SW480 (cell line): ENCODE data around the gene CLEC2A.
A peak's percentile ranks its signal among the peaks of the same experiment; 100 is the strongest.

Experiments
- DNase-seq: peaks from one replicate; pipeline ENCODE4 v3.0.0-alpha.2; 2016; ENCODE audit warnings: low spot score

CLEC2A gene

DNA sequence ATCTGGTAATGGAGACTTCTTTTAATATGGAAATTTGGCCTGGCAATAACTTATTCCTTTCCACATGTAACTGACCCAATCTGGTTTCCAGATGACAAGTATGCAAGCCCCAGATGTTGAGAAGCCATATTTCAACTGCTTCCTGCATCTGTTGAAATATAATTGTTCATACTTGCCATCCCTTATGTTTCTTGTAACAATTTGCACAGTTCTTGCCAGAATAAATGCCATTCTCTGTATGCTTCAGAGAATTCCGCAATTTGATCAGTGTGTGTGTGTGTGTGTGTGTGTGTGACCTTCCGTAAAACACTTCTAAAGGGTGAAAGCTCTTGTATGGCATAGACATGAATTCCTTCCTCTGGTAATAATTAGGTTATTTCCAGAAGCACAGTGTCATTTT is 1.8 kb upstream of the CLEC2A start:
- DNase-seq: no peak

DNA sequence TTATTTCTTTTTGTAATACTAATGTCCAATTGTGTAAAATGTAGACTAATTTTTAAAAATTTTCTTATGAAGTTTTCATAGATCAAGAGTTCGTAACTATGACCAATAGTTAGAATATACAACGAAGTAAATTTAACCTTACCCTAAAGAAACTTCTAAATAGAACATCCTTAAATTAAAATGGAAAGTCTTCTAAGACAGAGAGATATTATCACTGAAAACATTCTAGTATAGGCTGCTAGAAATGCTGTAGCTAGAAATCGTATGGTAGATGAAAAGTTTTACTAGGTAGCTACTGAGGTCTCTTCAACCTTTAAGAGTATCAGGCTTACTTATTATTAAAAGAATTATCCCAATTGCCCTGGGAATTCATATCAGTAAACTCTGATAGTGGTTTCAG is 925 bp downstream of the CLEC2A start:
- DNase-seq: no peak

DNA sequence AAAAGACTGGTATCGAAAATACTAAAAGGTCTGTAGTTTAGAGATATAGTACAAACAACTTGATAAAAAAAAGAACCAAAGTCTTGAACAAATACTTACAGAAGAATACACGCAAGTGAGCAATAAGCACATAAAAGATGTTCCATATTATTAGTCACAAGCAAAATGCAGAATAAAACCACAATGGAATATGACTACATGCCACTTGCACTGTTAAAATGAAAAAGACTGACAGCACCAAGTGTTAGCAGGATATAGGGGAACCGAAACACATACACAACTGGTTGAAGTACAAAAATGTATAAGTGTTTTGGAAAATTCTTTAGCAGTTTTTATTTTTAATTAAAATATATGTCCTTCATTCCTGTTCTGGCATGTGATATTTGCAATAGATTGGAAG is 3.6 kb downstream of the CLEC2A start:
- DNase-seq: no peak

DNA sequence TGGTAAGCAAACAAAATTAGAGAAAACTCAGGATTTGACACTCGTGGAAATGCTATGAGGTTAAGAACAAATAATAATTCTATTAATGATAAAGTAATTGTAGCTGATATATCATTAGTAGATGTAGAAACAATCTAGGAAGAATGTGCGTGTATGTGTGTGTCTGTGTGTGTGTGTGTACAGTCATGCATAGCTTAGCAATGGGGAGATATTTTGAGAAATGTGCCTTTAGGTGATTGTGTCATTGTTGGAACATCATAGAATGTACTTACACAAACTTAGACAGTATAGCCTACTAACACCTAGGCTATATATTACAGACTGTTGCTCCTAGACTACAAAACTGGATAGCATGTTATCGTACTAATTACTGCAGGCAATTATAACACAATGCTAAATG is 5.3 kb downstream of the CLEC2A start:
- no peak for DNase-seq

DNA sequence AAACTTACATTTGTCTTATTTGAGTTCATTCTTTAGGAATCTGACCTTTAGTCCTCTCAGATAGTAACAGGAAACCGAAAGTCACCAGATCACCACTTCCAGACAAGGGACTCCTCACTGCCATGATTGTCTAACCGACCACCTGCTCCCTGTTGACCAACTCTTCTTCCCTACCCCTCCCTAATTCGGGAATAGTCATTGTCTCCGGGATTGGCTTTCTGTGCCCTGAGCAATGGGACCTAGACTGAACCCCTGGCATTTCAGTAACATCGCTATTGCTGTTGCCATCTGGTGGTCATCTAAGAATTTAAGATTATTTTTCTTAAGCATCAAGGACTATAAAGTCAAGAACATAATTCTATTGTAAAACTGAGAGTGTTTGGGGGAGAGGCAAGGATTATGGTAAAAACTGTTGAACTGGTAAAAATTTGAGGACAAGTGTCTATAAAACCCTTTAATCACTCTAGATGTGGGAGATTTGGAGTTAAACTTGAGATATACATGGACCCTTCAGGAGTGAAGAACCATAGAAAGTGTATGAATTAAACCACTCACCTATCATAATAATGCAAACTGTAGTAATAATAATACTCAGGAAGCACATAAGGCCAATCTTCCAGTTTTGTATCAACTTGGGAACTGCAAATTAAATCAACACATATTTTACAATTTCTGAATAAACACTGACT is 6.3 kb downstream of the CLEC2A start:
- DNase-seq: peak; percentile 64

DNA sequence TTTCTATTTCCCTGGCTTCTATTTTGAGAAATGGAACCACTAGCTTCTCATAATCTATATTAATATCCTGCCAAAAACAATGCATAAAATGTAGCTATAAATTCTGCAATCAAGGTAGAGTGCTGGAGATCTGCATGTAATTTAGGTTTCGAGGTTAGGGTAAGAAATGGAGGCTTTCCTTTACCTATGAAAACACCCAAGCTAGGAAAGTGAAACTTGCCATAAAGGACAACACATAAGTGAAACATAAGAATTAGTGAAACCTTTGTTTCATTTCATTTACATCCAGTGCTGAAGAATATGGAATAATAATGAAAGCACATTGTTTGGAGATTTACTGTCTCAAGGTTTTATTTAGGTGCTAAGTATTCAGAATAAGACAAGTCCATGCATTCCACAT is 9.7 kb downstream of the CLEC2A start:
- DNase-seq: no peak

DNA sequence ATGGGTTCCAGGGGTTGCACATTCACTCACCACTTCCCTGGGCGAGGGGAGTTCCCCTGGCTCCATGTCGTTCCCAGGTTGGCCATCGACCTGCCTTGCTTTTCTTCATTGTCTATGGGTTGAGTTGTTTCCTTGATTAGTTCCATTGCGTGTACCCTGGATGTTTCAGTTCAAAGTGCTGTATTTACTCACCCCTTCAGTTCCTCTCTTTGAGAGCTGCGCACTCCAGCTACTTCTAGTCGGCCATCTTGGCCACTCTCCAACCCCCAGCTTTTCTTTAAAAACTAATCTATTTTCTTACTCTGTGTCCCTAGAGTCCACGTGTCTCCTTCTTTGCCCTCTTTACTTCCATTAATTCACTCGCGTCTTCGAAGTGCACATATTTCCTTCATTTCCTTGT is 11.7 kb downstream of the CLEC2A start:
- no peak for DNase-seq

DNA sequence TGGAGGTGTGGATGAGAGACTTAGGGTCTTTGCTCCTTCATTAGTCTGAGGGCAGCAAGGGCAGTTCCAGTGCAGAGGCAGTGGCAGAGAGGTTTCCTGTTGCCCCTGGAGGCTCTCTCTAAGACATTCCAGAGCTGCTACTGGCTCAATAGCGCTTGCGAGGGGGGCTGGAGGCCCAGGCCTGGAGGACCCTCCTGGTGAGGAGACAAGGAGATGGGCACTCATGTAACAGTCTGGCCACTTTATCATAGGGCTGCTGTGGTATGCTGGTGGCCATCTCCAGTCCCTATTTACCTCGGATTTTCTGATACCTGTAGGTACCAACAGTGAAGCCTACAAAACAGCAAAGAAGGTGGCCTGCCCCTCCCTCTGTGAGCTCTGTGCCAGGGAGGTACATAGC is 12.7 kb downstream of the CLEC2A start:
- DNase-seq: no peak

DNA sequence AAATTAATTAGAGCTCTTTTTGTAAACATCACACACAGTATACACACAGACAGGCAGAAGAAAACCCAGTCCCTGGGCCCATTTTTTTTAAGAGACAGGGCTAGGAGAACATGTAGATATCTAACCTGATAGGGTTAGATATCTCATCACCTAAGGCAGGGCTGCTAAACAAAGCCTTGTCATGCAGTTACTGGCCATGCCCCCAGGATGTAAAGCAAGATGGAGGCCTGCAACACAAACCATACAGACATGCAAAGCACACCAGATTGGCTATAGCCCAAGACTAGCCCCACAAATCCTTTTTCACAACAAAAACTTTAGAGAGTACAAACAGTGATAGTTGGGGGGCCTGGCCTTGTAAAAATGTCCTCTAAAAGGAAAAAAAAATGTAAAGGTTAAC is 20.5 kb downstream of the CLEC2A start:
- DNase-seq: no peak

DNA sequence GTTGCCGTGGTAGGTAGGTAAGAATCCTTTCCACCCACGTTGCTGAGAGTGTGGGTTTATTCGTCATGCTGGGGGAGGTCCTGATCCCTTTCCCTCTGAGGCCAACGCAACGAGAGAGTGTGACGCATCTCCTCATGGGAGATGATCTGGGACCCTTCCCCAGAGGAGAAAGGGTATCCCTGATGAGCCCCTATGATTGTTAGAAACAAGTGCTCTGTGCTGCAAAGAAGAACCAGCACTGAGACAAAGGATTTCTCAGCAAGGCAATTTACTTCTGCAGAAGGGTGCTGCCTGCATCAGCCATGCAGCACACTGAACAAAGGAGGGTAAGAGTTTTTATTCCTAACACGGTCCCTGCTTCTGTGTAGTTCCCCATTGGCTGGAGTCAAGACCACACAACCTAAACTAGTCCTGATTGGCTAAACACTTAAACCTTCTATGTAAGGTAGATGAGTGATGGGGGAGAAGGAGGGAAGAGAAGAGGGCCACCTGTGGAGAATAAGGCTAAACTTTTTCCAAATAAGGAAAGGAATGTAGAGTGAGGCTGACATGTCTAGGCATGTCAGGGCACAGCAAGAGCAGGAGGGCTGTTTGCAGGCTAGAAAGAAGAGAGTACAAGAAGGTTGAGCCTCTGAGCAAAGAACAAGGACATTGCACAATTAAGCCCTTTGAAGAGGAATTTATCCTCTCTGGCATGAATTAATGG is 21.3 kb downstream of the CLEC2A start:
- DNase-seq: no peak

DNA sequence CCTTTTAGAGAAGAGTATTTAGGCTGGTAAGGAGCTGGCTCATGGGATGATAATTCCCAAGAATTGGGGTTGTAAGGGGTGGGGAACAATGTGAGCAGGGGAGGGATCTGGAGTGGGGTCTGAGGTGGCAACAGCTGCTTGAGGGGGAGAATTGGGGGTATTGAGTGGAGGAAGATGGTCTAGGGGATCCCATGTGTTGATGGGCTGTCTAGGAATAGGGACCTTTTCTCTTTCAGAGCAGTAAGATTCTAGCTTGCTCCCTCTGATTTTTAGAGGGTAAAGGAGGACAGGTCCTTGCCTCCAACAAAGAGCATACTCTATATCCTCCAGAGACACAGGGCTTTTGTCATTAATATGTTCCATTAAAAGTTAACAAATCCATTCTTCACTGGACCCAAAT is 22.4 kb downstream of the CLEC2A start:
- no peak for DNase-seq

DNA sequence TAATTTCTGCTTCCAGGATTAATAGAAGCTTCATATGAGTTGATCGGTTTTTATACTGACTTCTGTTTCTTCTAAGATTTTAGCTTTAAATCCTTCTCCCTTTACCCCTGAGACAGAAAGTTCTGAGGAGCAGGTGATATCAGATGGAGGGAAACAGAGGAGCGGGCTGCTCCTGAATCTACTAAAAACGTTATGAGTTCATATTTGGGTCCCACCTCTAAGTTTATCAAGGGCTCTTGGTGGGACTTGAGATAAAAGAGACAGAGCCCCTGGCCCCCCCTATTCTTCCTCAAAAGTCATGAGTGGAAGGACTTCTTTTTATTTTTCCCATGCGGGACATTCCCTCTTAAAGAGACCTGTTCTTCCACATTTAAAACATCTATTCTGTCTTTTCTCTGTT is 23.8 kb downstream of the CLEC2A start:
- no peak for DNase-seq

DNA sequence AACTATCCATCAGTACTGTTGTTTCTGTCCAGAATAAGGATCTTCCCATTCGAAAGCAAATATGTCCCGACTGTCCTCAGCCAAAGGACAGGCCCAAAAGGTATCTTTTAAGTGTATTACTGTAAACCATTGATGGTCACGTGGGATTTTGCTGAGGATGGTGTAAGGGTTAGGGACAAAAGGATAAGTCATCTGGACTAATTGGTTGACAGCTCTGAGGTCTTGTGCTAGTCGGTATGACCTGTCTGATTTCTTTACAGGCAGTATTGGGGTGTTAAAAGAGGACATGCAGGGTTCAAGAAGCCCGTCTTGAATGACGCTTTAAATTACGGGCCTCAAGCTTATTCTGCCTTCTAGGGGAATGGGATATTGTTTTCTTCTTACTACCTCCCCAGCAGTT is 24.4 kb downstream of the CLEC2A start:
- no peak for DNase-seq

DNA sequence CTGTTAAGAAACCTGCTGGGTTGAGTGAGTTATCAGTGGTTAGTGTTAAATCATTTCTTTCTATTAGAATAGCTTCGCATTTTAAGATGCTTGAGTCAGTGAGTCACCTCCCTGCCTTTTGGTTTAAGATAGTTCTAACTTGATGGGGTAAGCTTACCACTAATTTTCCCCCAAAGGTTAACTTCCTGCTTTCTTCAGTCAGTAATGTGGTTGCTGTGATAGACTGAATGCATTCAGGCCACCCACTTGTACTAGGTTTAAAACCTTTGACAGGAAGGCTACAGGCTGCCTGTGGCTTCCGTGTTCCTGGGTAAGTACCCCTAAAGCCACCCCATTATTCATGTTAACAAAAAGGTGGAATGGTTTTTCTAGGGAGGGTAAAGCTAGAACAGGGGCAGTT is 25.3 kb downstream of the CLEC2A start:
- DNase-seq: no peak

DNA sequence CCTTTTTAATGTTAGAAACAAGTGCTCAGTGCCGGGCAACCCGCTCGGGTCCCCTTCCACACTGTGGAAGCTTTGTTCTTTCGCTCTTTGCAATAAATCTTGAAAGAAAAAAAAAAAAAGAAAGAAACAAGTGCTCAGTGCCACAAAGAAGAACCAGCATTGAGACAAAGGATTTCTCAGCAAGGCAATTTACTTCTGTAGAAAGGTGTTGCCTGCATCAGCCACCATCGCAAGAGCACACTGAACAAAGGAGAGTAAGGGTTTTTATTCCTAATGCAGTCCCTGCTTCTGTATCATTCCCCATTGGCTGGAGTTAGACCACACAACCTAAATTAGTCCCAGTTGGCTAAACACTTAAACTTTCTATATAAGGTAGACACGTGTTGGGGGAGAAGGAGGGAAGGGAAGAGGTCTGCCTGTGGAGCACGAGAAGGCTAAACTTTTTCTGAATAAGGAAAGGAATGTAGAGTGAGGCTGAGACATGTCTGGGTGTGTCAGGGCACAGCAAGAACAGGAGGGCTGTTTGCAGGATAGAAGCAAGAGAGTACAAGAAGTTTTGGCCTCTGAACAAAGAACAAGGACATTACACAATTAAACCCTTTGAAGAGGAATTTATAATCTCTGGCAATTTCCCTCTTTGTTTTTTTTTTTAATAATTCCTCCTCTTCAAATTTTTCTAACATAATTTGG is 29.5 kb downstream of the CLEC2A start:
- no peak for DNase-seq

DNA sequence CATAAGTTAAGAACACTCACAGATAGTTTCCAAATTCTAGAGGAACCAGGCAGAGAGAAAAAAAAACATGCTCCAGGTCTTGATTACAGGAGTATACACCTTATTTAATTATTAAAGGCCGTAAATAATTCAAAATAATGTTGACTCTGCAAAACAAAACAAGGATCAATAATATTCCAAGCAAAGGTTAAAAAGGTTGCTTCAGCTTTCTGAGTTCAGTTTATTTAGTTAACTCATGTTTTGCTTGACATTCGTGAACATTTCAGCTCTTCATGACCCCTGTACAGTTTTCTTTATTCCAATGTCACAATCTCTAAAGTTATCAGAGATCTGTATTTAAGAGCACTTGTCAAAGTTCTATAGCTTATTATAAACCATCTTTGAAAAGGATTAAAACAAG is 31.2 kb downstream of the CLEC2A start:
- no peak for DNase-seq

DNA sequence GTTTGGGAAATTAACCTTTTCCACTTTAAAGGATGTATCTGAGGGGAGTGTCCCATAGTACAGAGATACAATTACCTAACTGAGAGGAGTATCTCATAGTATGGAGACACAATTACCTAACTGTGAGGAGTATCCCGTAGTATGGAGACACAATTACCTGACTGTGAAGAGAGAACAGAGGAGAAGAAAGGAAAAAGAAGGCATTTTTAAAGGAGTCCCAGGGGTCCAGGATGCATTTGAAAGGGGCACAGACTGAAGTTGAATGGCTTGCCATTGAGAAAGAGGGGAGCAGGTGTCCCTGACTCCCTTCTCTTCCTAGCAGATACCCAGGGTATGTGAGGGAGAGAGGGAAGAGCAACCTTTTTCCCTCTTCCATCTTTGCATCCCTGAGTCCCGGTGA is 33.0 kb downstream of the CLEC2A start:
- DNase-seq: no peak

DNA sequence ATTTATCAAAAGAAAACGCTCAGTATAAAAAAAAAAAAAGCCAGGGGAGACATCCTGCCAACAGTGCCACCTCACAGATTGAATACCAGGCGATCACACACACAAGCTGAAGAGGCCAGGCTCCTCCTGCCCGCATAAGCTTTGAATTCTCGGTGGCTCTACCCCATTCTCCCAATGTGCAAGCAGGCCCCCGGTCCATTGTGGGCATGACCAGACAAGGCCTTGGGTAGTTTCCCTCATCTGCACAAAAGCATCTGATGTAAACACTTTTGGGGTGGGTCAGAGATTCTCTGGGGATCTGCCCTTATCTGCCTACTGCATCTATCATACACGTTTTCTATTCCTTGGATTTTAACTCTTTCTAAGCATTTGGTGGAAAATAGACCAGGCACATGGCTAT is 34.6 kb downstream of the CLEC2A start:
- DNase-seq: no peak

DNA sequence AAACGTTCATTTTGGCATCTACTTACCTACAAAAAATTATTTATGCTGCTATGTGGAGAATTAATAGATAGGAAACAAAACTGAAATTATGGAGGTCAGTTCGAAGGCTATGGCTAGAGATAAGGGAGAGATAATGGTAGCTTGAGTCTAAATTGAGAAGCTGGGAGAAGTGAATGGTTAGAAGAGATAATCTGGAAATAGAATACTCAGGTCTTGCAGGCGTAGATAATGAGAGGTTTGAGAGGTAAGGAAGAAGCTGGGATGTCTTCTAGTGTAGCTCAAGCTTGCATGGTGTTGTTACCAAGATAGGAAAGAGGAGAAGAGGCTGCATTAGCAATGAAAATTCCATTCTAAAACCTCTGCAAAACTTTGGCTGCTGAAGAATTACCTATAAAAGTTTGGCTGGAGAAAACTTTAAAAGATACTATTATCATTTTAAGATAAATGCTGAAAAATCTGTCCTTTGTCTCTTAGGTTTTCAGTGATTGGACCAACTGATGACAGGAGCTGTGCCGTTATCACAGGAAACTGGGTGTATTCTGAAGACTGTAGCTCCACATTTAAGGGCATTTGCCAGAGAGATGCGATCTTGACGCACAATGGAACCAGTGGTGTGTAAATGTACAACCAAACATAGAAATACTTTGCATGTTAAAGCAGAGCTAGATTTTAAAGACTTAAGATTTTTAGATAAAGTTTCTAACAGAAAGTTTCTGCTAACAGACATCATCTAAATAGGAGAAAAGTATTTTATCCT is 36.8 kb downstream of the CLEC2A start:
- no peak for DNase-seq

DNA sequence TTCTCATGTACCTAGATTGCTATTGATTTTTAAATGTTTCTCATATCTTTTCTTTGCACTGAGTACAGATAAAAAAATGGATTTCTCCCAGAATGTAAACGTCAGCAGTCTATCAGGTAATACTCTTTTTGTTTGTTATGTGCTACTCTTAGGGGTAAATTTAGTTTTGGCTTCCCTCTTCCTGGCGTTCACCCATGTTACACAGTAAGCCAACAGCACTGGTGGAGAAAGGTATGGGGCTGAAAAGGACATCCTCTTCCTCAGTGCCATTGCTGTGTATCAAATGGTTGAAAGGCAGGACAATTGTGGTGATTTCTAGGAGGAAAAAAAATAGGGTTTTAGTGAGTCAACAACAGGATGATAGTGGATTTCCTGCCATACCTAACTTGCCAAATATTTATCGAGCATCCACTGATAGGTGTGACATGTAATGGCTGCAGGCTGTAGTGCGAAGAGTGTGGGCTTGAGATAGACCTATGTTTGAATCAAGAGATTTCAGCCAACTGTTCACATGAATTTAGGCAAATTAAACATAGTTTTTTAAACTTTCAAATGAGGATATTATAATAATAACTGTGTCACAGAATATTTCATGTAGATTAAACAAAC is 43.4 kb downstream of the CLEC2A start:
- no peak for DNase-seq

DNA sequence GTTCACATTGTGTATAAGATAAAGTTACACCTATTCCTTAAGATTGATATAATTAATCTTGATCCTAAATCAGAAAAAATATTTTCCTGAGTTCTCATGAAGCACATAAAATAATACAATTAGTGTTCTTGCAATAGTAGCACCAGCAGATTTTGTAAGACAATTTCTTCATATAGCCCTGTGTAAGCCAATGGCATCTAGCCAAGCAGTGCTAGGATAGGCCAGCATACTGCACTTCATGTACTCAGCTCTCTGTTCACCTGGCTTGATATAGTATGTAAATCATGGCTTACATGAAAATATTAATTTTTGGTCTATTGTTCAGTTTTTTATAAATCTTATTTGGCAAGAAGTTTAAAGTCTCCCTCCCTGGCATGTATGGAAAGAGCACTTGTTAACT is 49.0 kb downstream of the CLEC2A start:
- no peak for DNase-seq

DNA sequence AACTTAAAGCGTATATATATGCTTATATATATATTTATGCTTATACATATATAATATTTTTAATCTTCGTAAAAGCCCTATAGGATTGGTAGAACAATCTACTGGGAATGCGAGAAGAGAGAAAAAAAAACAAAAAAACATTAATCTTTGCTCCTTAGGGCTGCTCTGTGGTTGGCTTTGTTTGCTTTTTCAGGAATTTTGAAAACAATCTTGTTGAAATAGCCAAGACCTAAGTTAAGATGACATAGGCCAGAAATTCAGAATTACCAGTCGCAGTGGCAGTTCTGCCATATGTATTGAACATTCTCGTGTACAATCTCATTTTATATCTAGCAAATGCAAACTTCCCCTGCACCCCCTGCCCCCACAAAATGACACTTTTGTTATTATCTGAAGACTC is 50.2 kb downstream of the CLEC2A start:
- no peak for DNase-seq
